ENCODE measurements around the gene SGK1. TPM values are rescaled to one million over a fixed set of nuclear protein-coding genes. Genes with fewer than 3 reads are reported as not detected.
"Not testable (repeated sequence)": the region's sequence is repeated elsewhere in the genome, so short reads cannot be mapped to it uniquely, and the experiment has no call there.

The SGK1 gene
- polyA plus RNA-seq, 5 donors: 28.2 to 111 (median 73.5) TPM

DNA sequence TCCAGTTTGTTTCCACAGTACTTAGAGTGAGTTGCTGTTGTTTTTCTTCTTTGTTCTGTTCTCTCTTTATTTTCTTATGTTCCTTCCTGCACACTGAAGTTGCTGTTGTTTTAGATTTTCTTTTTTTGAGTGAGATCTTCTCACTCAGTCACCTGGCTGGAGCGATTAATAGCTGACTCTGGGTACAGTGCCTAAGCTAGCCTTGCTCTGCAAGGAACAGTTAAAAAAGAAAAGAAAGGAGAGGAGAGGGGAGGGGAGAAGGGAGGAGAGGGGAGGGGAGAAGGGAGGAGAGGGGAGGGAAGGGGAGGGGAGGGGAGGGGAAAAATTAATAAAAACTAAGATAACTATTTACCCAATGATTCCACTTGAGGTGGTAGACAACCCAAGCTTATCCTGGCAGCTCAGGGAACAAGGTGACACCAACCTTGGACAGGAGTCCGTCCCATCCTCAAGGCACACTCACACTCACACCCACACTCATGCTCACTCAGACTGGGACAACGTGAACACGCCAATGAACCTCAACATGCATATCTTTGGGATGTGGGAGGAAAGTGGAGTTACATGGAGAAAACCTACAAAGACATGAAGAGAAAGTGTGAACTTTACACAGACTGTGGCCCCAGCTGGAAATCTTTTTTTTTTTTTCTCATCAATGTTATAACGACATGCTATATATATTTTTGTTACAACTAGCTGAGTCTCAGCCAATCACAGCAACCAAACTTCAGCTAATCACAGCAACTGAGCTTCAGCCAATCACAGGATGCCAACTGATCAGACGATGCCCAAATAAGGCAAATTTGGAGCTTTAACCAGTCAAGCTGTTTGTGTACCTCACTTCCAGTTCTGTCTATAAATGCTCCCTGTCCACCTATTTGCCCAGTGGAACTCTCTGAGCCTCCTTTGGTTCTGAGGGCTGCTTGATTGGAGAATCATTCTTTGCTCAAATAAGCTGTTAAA lies 124.1 kb downstream of the SGK1 start:
- DNase-seq: no peak

DNA sequence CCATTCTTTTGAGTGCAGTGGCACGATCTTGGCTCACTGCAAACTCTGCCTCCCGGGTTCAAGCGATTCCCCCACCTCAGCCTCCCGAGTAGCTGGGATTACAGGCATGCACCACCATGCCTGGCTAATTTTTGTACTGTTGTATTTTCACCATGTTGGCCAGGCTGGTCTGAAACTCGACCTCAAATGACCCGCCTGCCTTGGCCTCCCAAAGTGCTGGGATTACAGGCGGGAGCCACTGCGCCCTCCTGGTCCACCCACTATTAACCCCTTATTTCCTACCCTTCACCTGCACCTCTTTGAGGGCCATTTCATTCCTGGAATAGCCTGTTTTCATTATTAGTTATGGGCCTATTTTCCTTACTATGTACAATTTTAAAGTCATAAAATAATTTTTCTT lies 125.3 kb downstream of the SGK1 start:
- not testable (repeated sequence) for DNase-seq

DNA sequence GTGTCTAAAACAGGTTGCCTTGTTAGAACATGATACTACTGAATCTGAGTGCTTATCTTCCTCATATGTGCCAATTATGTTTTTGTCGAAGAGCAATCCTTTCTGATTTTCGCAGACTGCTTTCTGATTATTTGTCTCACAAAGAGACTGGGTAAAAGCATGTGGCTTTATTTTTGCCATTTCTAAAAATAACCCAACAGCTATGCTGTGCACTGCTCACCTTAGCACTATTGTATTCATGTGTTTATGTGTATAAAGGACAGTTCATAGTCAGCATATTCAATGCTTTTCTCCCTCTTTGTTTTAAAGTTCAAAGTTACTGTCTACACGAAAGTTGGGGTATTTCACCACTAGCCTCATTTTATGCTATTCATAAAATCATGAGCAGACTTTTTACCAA lies 127.0 kb downstream of the SGK1 start:
- DNase-seq: no peak

DNA sequence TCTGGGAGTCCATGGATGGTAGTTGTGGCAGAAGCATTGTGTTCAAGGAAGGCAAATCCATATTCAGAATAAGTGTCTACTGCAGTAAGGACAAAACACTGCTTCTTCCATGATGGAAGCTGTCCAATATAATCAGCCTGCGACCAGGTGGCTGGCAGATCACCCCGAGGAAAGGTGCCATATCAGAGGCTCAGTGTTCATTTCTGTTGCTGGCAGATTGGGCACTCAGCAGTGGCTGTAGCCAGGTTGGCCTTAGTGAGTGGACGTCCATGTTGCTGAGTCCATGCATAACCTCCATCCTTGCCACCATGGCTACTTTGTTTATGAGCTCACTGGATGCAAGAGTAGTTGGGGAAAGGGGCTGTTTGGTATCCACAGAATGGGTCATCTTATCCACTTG lies 130.2 kb downstream of the SGK1 start:
- no peak for DNase-seq

DNA sequence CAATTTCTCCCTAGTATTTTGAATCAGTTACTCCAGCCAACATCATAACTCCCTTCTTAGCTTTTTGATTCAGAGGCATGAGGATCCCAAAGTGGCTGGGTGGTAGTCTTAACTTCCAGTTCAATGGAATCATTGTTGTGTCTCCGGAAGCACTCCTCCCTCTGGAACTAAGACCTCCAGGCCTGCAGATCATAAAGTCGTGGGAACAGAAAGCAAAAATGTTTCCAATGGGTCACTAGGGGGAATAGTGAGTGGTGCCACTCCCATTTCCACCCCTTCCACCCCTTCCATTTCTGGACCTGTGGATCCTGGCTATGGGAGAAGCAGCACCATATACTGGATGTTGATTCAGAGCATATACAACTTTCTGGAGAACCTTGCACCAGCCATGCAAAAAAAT lies 130.8 kb downstream of the SGK1 start:
- DNase-seq: no peak

DNA sequence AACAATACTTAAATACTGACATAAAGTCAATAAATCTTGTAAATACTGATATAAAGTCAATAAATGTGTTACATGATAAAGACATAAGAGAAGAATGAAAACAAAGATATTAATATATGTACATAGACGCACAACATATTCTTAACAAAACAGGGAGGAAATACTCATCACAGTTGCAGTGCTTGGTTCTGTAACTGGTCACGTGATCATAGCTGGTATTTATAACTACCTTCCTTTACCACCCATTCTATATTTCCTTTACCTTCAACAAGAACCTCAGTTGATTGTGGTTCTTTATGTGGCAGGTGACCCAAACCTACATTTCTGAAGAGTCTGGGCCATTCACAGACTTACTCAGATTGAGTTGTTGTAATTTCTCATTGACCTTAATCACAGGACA lies 131.6 kb downstream of the SGK1 start:
- no peak for DNase-seq

DNA sequence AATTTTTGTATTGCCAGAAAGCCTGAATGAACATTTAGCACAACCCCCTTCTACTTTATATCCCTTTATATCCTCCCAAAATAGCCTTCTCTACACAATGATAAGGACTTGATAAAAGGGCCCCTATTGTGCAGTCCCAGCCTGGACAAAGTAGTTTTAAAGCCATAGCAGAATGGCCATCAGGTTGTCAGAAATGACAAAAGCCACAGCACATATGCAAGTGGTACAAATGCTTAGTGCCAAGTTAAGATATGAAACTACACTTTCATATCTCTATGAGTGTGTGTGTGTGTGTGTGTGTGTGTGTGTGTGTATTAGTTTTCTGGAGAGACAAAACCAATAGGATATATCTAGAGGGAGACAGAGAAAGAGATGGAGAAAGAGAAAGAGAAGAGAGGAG lies 132.6 kb downstream of the SGK1 start:
- DNase-seq: no peak

DNA sequence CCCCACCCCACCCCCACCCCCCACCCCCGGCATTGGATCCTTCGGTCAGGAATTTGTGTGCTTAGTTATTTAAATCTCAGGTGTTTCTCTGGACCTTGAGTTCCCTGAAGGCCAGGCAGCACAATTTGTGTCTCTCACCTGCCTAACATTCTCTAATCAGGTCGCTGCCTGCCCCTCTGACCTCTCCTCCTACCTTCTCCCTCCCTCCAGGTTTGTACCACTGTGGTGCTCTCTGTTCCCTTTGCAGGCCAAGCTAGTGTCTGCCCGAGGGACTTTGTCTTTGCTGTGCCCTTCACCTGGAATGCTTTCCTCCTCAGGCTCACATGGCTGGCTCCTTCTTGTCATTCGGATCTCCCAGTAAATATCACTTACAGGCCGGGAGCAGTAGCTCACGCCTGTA lies 134.1 kb downstream of the SGK1 start:
- DNase-seq: no peak

DNA sequence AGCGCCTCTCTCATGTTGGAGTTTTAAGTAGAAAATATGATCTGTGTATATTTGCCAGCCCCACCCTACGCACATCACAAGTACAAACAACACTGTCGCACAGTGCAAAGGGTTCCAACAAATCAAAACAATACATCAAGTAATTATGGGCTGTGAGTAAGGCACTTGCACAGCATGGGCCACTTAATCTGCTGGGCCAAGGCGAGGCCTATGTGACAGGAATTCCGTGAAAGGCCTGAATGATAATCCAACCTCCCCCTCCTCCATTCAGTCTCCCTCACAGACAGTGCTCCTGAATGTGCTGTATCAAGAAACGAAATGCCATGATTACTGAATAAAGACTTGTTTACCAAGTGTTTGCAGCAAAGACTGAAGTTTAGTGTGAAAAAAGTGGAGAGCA lies 135.4 kb downstream of the SGK1 start:
- no peak for DNase-seq

DNA sequence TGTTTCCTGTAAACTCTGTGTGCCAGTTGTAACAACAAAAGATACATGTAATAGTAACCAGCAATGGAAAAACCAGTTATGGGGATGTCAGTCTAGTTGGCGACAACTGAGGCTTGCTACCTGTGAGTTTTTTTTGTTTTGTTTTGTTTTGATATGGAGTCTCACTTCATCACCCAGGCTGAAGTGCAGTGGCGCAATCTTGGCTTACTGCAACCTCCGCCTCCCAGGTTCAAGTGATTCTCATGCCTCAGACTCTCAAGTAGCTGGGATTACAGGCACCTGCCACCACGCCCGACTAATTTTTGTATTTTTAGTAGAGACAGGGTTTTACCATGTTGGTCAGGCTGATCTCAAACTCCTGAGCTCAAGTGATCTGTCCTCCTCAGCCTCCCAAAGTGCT lies 136.2 kb downstream of the SGK1 start:
- DNase-seq: not testable (repeated sequence)

DNA sequence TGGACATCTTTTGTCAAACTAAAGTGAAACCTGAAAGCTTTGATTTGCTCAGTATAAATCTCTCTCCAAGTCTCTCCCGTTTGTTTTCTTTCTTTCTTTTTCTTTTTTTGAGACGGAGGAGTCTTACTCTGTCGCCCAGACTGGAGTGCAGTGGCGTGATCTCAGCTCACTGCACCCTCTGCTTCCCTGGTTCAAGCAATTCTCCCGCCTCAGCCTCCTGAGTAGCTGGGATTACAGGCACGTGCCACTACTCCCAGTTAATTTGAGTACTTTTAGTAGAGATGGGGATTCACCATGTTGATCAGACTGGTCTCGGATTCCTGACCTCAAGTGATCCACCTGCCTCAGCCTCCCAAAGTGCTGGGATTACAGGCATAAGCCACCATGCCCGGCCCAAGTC lies 136.7 kb downstream of the SGK1 start:
- not testable (repeated sequence) for DNase-seq

DNA sequence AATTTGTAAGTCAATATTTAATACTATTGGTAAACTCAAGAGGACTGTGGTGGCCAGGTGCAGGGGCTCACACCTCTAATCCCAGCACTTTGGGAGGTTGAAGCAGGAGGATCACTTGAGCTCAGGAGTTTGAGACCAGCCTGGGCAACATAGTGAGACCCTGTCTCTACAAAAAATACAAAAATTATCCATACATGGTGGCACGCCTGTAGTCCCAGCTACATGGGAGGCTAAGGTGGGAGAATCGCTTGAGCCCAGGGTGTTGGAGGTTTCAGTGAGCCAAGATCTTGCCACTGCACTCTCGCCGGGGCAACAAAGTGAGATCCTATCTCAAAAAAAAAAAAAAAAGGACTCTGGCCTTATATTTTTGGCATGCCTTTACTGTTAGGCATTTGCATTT lies 137.4 kb downstream of the SGK1 start:
- not testable (repeated sequence) for DNase-seq

DNA sequence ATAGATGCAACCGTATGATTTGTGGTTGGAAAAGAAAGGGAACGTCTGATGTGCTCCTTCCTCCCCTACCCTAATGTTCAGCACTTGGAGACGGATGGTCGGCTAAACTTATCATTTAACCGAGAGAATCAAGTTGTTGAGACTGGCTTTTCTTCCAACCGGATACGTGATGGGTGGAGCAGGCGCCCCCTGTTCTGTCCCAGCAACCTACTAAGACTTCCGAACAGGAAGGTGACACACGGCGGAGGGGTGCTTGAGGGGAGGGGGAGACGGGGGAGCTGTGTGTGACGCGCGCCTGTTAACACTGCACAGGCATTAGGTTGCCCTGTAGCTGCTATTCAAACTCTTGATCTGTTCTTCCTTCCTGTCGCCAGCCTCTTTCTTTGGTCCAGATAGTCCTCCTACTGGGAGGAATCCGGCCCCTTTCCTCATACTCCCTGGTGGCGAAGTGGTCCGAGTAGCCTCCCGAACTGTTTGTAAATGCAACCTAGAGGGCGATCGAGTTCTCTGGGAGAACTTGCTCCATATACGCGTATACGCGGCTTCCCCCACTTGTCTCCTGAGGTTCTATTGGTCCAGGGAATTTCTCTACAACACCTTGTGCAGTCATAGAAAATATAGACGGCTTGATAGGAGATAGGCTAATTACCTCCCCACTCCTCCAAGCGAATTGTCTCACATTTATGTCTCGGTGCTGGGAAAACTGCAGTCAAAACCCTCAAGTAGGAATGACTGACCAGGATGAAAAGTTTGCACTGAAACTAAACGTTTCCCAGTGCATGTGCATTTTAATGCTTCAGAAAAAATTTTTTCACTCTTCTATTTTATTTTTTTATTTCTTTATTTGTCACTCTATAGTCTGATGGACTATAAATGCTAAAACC lies 139.5 kb downstream of the SGK1 start:
- DNase-seq: peak; percentile 73 to 82

DNA sequence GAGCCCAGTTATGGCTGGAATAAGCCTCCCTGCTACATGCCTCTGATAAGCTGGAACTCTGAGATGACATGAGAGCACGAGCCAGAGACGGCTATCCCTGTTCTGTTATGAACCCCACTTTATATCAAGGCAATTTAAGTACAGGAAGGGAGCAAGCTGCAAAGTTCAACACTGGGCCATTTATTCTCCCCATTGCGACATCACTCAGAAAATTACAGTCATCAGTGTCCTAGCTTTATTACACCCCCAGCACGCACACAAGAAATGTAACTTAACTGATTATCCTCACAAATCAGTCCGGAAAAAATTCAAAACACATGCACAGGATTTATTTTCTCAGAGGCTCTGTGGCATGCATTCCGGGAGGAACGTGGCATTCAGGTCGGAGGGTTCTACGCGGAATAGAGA lies 140.2 kb downstream of the SGK1 start:
- DNase-seq: peak in 1 of 2 donors; percentile 20

DNA sequence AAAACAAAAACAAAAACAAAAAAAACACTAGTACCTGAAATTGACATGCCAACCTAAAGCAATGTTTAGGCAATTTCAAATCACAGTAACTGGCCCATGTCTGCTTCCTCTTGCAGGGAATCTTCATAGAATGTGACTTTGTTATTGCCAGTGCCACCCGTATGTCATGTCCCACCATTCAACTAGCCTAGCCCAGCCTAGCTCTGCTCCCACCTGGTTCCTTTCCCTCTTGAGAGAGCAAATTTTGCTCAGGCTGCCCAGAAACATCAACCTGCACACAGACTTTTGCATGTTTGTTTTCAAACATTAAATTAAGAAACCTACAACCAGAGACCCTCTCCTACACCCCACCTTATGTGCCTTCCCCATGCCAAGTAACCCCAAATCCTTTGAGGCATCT lies 140.7 kb downstream of the SGK1 start:
- no peak for DNase-seq

DNA sequence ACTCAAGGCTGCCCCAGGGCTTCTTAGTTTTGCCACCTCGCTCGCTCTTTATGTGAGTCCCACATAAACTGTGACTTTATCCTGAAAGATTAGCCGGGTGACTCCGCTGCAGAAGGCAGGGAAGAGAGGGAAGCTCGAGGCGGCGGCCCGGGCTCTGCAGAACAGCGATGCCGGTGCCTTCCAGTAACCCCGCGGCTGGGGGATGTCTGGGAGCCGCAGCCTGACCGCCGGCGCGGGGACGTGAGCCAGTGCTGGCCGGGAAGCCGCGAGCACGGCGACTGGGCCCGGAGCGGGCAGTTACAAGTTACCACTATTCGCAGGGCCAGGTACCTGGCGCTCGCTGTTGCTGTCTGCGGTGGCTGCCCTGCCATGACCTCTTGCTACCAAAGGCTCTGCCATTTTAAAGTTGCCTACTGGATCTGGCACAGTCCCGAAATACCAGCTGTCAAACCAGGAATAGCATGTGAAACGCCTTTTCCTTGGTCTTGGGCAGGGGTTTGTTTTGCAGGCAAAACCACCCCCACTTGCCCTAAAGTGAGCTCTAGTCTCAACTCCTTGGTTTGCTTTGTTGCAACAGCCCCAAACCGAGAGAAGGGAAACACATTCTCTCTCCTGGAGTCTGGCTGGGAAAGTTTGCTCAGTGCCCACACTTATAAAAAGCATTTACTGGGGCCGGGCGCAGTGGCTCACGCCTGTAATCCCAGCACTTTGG lies 141.5 kb downstream of the SGK1 start:
- DNase-seq: no peak

DNA sequence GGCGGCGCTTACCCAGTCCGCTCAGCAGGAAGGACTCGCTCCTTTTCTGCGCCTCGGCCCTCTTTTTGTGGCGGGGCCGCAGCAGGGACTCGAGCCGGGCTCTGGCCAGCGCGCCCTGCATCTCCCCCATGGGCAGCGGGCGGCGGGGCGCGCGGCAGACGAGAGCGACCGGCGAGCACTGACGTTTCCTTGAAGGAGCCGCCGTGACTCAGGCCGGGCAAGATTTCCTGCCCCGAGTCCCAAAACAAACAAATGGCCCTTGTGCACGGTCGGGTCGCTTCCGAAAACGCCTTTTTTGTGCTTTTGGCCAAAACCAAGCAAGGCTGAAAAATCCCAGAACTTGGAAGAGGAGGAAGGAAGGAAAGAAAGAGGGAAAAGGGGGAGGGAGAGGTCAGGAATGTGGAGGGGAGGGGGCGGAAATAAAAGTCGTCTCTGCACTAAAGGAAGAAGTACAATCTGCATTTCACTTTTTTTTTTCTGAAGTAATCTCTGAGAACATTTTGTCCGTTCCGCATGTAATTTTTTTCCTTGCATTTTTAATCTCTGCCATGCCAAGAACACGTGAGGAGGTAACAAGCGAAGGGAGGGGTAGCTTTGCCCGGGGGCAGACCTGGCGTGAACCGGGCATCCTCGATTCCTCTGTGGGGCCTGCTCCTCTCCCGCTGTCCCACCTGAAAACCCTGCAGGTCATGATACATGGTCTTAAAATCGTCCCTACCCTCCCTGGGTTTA lies 142.2 kb downstream of the SGK1 start:
- no peak for DNase-seq

DNA sequence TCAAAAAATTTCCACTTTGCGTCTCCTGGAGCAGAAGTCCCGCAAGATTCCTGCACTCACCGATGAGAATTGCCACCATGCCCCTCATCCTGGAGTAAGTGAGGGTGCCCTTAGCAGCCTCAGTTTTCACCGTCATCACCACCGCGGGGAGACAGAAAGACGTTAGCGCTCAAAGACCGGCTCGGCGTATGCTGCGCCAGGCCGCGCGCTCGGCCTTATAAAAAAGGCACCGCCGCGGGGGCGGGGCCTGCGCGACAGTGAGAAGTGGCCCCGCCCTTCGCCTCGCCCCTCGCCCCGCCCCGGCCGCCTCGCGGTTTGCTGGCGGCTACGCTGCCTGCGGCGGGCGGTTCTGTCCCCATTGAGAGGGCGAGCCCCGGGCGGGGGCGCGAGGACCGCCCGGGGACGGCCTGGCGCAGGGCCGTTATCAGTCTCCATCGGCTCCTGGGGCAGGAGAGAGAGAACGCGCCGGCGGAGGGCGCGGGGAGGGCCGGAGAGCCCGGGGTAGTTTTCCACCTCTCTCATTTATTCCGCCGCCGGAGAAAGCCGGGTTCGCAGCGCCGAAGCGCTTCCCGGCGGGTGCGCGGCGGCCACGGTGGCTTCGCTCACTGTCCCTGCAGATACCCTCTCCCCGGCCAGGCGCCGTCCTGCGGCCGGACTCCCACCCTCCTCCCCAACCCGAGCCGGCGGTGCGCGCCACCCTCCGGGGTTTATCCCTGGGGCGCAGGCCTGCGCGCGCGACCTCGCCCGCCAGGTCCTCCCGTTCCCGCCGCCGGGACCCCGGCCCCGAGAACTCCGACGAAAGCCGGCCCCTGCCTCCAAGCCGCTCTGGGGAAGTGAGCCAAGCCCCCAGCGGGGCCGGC lies 143.0 kb downstream of the SGK1 start:
- DNase-seq: peak; percentile 89 to 90

DNA sequence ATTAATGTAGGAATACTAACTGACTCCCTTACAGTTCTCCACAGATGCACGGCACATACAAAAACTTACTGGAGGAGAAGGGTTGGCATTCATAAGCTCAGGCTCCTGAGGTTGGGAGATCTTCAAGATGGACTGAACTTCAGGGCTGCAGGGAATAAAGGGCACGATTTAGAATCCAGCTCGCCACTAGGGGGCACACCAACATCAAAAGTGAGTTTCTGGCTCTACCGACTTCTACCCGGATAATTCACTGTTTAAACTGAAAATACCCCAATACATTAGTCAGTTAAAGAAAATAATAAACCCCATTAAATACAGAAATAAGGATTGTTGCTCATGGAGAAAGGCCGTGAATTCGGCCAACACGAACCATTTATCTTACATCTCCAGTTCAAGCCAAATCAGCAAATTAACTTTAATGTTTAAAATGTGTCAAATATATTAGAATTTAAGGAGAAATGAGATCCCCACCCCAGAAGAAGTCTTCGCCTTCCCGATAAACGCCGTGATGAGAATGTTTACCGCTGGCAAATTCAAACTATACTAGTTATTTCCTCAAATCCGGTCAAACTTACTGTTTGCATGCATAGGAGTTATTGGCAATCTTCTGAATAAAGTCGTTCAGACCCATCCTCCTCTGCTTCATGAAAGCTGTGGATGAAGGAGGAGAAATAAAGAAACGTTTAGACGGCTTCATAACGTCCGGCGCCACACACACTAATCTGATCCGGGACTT lies 143.8 kb downstream of the SGK1 start:
- peak; percentile 67 to 83 for DNase-seq

DNA sequence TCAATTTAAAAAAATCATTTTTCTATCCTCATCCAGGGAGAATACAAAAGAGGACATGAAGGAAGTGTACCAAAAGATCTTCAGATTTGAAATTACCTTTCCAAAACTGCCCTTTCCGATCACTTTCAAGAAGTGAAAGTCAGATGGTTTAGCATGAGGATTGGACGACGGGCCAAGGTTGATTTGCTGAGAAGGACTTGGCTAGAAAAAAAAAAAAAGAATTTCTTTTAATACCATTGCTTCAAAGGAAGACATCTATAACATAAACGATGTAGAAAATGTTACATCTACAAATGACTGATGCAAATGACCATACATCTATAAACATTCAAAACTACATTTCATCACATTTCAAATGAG lies 144.6 kb downstream of the SGK1 start:
- DNase-seq: no peak

All from right lung (tissue), 5 donors.